RCC 7860 (cell line): ENCODE measurements around the gene APOE.
"Not testable (repeated sequence)": the region's sequence is repeated elsewhere in the genome, so short reads cannot be mapped to it uniquely, and the experiment has no call there.

Experiments used
- DNase-seq: peaks from one replicate; pipeline ENCODE4 v3.0.0-alpha.2; 2015; ENCODE audit warnings: low spot score
- FAIRE-seq: peaks from 2 replicates; lab custom pipeline; 2012; peaks lifted over from hg19 to GRCh38; lab: Jason Lieb, UNC

The APOE gene

GRCh38 chr19:44908074-44908835 is 2.7 kb downstream of the APOE start:
- FAIRE-seq, result no peak
- DNase-seq, result no peak

- no peak for DNase-seq
- no peak for FAIRE-seq
Measured at GRCh38 chr19:44908836-44909261, 3.3 kb downstream of the APOE start.

GRCh38 chr19:44909775-44910174 is 4.2 kb downstream of the APOE start:
- no peak for FAIRE-seq
- DNase-seq, result no peak

GRCh38 chr19:44911896-44912295 is 6.3 kb downstream of the APOE start:
- DNase-seq, FAIRE-seq: not testable (repeated sequence)

GRCh38 chr19:44912854-44913253 is 7.3 kb downstream of the APOE start:
- FAIRE-seq, result no peak
- no peak for DNase-seq

- not testable (repeated sequence) for DNase-seq, FAIRE-seq
Measured at GRCh38 chr19:44913512-44914432, 8.2 kb downstream of the APOE start.

GRCh38 chr19:44914433-44915206 is 9.0 kb downstream of the APOE start, which contains the start of gene APOC1:
TSS of gene APOC1 (plus strand) at chr19:44914608. CDS start at chr19:44914892, 284 bp downstream.
- peak; percentile 43 for DNase-seq
- FAIRE-seq, result not testable (repeated sequence)

- DNase-seq, result no peak
- no peak for FAIRE-seq
Measured at GRCh38 chr19:44924243-44924725, 18.7 kb downstream of the APOE start.

GRCh38 chr19:44925114-44925891 is 19.7 kb downstream of the APOE start:
- DNase-seq (no peak), FAIRE-seq (no peak)

GRCh38 chr19:44926245-44927077 is 20.9 kb downstream of the APOE start:
- FAIRE-seq, DNase-seq: not testable (repeated sequence)

- DNase-seq (no peak), FAIRE-seq (no peak)
Measured at GRCh38 chr19:44927746-44928145, 22.1 kb downstream of the APOE start.

- FAIRE-seq, result no peak
- DNase-seq, result no peak
Measured at GRCh38 chr19:44930088-44930487, 24.5 kb downstream of the APOE start.

- no peak for DNase-seq
- no peak for FAIRE-seq
Measured at GRCh38 chr19:44931541-44931940, 25.9 kb downstream of the APOE start.

- no peak for FAIRE-seq
- no peak for DNase-seq
Measured at GRCh38 chr19:44939668-44940067, 34.1 kb downstream of the APOE start.

GRCh38 chr19:44942067-44942571 is 36.5 kb downstream of the APOE start, which contains the start of gene APOC4:
TSS of gene APOC4 (plus strand) at chr19:44942237. CDS start at chr19:44942278, 41 bp downstream.
- DNase-seq, result no peak
- FAIRE-seq, result no peak

GRCh38 chr19:44943801-44944249 is 38.2 kb downstream of the APOE start:
- no peak for DNase-seq
- no peak for FAIRE-seq

- FAIRE-seq (no peak), DNase-seq (no peak)
Measured at GRCh38 chr19:44947041-44947581, 41.5 kb downstream of the APOE start.

- FAIRE-seq (no peak), DNase-seq (no peak)
Measured at GRCh38 chr19:44948237-44948636, 42.6 kb downstream of the APOE start.
